A549 treated with AZD9567 at 1 μM for 4 hours (cell line): ENCODE data around the gene MACROD2. TPM values are rescaled to one million over a fixed set of nuclear protein-coding genes. Genes with fewer than 3 reads are reported as not detected.

Experiments used
- total RNA-seq: library from RNA; stranded (reverse); fragments of 200-300 nt; extraction: Qiagen RNA extraction; gene quantifications from 5 replicates; pipeline ENCODE4 v1.2.3, GENCODE V29; 2022; ENCODE audit not compliant: insufficient read depth

The MACROD2 gene
- total RNA-seq = 0.48 to 0.61 TPM (median 0.54 TPM) in 4 of 5 replicates, not detected in the other

DNA sequence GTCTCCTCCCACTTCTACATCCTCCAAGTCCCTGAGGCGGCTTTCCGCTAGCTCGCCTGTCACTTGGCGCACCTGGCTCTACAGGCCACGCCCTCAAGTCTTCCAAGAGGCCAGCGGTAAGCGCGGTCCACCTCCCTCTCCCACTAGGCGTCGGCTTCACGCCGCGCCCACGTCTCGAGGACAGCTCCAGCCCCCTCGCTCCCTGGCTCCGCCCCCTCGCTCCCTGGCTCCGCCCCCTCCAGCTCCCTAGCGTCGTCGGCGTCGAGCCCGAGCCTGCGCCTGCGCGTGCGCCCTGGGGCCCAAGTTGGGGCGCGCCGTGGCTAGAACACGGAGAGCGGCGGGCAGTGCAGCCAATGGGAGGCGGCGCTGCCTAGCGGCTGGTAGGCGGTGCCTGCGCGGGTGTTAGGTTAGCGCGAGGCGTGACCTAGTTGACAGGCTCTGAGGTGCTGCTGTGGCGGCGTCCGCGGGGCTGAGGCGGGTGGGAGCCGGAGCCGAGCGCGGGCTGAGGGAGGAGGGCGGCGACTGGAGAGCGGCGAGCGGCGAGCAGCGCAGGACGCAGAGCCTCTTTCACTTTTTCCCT, at the start of gene MACROD2:
MACROD2 (plus strand) TSS at position 431 of the 580 bp plus-strand sequence.

GRCh38 chr20:13990465-13990864, 4.9 kb upstream of the MACROD2 start, which contains the start of gene SEL1L2:
TSS of gene SEL1L2 (minus strand) at chr20:13990614. CDS start at chr20:13990534, 80 bp downstream.

DNA sequence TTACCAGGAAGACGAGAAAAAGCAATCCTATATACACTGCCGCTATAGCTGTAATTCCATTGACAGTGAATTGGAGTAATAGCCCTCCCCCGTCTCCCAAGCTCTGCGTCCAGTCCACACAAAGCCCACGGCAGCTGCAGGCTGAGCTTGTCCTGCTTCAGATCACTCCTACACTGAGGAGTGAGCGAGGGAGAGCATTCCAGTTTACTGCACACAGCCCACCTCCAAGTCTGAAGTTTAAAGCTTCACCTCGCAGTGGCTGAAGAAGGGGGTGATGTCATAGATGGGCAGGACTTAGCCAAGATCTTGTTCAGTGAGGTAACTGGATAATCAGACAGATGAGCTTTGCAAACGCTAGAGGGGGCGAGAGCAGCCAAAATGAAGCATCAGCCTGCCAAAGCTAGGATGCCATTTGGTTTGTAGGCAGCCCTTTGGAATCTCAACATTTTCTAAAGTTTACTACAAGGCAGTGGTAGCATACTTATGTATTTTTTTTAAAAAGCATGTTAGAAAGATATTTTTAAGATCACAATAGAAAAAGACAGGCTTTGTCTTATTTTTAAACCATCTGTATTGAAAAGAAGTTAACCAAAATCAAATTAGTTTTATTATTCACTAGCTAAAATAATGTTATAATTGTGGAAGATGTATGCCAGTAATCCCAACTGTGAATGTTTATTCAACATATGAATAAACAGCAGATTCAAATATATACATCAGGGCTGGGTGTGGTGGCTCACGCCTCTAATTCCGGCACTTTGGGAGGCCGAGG, 342.3 kb downstream of the MACROD2 start, which contains the start of gene FLRT3:
FLRT3 (minus strand) TSS at position 213 of the 772 bp plus-strand sequence. CDS start 10,106 bp downstream, outside the sequence.

Other genes with a start within 250 kb of the MACROD2 start
- gene ESF1, start 210.6 kb upstream of the MACROD2 start, total RNA-seq = 21.0 to 28.4 TPM (median 22.4 TPM) in 5 replicates
- gene NDUFAF5, start 210.5 kb upstream of the MACROD2 start, total RNA-seq = 30.6 to 40.5 TPM (median 32.8 TPM) in 5 replicates
- not detected in 5 replicates for gene SEL1L2, start 4.9 kb upstream of the MACROD2 start, total RNA-seq